NOMO-1 (cell line): ENCODE measurements around the gene HYDIN.

ENCODE experiments used
- DNase-seq, 2 experiments: peaks; one replicate each; lab custom pipeline; 2025; ENCODE audit not compliant: unreplicated experiment in 2 of 2; lab: John Stamatoyannopoulos, UW

Gene HYDIN

GRCh38 chr16:70795296-70795912, 435.1 kb downstream of the HYDIN start:
- DNase-seq, result no peak

DNA sequence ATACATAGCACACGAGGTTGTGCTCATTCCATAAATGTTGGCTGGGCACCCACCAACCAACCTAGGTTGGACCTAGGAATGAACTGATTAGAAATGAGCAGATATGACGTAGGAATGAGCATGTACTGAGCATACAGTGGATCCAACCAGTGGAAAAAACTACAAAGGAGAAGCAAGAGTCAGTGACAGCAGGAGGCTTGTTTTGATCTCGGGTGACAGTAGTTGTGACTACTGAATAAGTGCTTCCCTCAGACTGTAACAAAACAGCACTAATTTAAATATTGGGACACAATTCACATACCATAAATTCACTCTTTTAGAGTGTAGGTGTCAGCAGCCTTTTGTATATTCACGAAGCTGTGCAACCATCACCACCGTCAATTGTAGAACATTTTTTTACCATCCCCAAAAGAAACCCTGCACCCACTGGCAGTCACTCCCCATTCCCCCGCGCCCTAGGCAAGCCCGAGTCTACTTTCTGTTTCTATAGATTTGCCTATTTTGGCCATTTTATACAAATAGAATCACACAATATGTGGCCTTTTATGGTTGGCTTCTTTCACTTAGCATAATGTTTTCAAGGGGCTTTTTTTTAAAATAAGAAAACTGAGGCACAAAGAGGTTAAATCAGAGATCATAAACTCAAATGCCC, 436.5 kb downstream of the HYDIN start:
- DNase-seq, result no peak

- DNase-seq, result no peak
Observed at GRCh38 chr16:70790815-70791214, 439.7 kb downstream of the HYDIN start.

- DNase-seq, result no peak
Observed at GRCh38 chr16:70789595-70790447, 440.7 kb downstream of the HYDIN start.

DNA sequence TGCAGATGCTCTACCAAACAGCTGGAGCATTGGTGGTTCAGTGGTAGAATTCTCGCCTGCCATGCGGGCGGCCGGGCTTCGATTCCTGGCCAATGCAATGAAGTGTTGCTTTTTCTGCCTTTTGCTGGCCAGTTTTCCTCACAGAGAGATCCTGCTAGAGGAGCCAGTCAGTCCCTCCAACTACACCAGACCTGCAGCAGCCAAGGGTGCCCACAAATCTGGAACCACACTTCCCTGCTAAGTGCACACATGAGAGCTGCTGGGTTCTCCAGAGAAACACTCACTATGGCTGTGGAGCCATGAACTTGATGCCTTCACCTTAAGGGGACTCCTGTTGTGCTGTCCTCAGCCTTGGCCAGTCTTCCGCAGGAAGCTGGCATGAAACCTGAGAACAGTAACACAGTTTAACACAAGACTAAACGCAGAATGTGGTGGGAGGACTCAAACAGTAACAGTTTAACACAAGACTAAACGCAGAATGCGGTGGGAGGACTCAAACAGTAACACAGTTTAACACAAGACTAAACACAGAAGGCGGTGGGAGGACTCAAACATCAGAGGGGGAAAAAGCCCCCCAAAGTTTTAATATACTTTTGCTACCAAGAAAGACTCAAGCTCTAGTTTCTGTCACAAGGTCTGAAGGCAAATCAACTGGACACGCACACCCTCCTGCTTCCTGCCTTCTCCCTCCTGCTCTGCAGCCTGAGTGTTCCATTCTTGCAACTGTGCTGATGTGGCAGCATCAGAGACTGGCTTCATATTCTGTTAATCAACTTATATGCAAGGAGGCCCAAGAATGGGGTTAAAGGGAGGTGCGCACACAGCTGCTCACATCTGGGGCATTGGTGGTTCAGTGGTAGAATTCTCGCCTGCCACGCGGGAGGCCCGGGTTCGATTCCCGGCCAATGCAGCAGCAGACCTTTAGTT, 441.6 kb downstream of the HYDIN start:
- DNase-seq, result no peak

DNA sequence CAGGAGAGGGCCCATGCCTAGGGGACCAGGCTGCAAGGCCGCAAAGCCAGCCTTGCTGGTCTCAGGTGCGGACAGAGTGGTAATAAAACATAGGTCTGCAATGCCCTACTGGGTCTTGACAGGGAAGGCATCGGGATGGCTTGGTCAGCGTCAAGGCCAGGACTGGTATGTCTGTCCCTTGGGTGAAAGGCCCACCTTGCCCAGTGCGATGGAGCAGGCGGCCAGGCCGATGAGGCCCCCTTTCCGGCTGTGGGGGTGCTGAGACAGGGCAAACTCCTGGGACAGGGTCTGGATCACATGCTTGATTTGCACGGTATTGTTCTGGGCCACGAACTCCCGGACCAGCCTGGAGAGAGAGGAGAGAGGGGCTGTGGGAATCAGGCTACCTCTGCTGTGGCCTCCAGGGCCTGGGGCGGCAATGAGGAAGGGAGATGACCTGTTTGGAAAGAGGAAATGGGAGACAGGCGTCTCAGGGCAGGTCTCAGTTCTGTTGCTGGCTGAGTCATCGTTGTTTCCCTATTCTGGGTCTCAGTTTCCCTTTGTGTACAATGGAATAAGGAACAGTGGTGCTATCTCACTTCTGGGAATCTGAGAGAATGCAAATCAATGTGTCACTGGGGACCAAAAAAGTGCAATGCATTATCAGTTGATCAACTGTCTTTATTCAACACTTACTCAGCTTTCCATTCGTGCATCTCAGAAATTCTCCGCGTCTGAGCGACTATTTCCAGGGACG, 444.3 kb downstream of the HYDIN start:
- DNase-seq, result no peak

DNA sequence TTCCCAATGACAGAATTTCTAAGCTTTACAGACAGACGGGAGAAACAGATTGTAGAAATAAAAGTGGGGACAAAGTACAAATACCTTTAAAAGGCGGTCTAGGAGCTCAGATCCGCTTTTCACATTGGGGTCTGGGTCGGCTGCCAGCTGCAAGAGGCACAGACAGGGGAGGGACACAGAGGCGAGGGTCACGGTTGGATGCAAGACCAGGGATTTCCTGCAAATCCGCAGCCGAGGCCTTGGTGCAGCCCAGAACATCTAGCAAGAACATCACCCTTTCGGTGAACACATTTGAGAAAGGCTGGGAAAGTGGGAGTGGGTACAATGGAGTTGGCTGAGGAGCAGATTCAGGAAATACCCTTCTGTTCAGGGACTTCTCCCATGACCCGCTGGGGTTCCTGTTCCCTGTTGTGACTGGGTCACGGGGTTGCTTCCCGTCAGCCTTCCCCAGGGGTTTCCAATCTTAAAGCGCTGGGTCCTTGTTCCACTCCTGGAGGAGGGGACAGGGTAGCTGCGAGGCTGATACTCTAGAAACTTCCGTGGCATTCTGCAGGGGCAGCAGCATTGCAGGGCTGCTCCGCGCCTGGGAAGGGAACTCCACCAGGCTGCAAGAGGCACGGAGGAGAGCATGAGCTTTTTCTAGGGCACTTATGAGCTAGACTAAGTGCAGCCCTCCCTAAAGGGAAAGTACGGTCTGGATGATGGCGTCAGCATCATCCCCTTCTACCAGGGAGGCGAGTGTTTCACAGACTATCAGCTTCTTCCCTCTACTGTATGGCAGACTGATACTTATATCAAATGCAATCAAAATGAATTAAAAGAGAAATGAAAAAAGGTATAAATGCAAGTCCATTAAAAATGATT, 445.6 kb downstream of the HYDIN start:
- no peak for DNase-seq

GRCh38 chr16:70782237-70782636, 448.3 kb downstream of the HYDIN start:
- no peak for DNase-seq

DNA sequence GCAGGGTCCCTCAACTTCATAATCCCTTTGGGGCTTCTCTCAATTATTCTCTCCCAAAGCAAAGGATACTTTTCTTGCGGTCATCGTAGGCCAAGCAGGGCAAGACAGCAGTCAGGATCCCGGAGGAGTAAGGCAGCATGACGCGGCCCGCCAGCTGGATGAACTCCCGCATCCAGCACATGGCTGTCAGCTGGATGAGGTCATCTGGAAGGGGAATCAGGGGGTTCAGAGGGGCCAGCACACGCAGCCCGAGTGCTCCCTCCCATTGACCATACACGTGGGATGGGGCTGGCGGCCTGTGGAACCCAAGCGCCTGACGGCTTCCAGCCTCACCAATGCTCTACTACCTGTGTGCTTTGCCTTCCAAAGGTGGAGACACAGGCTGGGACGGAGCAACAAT, 448.7 kb downstream of the HYDIN start:
- no peak for DNase-seq

DNA sequence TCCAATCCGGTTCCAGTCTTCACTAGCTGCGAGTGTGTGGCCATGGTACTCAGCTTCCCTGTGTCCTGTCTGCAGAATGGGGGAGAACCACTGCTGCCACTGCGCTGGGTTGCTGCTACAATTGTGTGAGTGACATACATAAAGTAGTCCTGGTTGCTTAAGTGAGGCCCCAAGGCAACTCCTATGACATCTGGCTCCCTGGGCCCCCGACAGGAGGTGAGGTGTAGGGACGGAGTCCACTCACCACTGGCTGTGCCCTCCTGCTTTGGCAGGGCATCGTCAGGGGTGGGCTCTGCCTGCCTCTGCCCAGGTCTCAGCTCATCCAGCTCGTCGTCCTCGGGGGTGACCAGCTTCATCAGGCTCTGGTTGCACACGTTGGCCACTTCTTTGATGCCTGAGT, 450.0 kb downstream of the HYDIN start:
- DNase-seq, result no peak

- DNase-seq, result no peak
Observed at GRCh38 chr16:70779361-70779760, 451.2 kb downstream of the HYDIN start.

- no peak for DNase-seq
Observed at GRCh38 chr16:70778901-70779309, 451.6 kb downstream of the HYDIN start.

DNA sequence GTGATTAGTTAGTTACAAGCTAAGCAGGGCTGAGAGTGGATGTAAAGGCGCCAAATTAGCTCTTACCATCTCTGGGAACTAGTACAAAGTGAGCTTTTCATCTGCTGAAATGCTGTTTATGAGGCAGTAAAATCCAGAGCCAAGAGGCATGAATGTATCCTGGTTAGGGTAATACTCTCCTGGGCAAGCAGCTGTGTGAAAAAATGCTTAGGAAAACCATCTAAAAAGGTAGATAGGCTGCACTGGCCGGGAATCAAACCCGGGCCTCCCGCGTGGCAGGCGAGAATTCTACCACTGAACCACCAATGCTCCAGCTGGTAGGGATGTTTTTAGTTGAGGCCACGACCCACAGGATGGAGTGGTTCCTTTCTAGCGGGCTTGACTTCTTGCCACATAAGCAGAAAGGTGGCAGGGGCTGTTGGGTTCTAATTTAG, 452.5 kb downstream of the HYDIN start:
- no peak for DNase-seq

DNA sequence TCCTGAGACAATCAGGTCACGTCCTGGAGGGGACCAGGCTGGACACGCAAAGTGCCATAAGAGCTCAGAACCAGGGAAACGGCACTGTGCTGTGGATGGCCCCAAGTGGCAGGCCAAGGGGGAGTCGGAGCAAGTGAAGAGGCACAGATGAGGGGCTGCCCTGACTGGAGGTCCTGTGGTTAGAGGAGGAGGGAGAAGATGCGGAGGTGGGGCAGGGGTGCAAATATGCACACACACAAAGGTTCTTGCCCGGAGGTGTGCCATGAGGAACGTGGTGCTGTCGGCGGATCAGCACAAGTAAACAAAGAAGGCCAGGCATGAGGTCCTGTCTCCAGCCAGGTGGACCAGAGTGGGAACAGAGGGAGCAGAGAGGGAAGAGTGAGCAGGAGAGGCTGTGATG, 453.0 kb downstream of the HYDIN start:
- DNase-seq, result no peak

GRCh38 chr16:70775399-70775798, 455.1 kb downstream of the HYDIN start:
- DNase-seq, result no peak

GRCh38 chr16:70774261-70774660, 456.3 kb downstream of the HYDIN start:
- DNase-seq, result no peak

DNA sequence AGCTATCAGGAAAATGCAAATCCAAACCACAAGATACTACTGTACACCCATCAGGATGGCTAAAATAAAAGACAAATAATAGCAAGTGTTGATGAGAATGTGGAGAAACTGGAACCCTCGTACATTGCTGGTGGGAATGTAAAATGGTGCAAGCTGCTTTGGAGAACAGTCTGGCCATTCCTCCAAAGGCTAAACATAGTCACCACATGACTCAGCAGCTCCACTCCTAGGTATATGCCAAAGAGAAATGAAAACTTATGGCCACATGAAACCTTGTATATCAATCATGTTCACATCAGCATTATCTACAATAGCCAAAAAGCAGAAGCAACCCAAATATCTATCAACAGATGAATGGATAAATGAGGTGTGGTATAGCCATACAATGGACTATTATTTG, 458.0 kb downstream of the HYDIN start:
- no peak for DNase-seq

DNA sequence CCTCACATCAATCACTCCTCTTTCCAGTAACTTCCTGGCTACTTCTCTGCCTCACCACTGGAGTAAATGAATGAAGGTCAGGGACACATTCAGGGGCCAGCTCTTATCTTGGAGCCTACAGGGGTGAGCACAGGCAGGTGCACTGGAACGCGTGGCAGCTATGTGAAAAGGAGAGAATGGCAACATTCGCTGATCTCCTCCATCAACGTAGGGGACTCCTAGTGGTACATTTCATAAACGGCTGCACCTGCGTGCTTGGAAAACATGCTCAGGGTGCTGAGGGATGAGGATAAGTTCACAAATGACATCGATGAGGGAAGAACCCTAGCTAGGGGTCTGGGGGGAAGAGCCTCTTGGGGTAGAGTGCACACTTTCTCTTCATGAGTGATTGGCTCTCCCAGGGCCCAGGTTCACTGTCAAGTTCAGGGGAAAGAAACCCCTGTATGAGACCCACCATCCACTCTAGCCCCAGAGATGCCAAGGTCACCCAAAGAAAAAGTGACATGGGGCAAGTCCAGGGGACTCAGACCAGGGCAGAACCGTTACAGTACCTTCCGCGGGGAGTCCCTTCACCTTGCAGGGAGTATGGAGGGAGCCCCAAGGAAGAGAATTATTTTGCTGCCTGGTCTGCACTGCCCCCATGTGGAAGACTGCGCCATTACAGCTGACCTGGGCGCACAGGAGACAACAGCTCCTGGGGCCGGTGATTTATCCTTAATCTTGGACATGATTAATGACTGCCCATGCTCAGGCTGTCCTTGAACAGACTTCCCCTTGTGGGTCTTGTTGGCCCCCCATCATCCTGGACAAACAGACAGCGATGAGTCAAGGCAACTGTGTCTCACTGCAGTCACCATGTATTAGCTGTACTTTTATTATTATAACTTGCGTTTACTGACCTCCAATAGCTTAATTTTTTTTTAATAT, 459.6 kb downstream of the HYDIN start:
- no peak for DNase-seq
